GM10266 (cell line): Measurements from ENCODE around the gene BRD3OS.
A peak's percentile ranks its signal among the peaks of the same experiment; 100 is the strongest.
"Not testable (repeated sequence)": the region's sequence is repeated elsewhere in the genome, so short reads cannot be mapped to it uniquely, and the experiment has no call there.

Experiments used
- DNase-seq: peaks from one replicate; pipeline ENCODE4 v3.0.0; 2012; ENCODE audit errors: extremely low spot score
- CTCF ChIP-seq: IDR thresholded peaks from 2 replicates; pipeline ENCODE4 v1.5.1; 2012; ENCODE audit warnings: mild to moderate bottlenecking, low read depth; ENCODE audit not compliant: control insufficient read depth, insufficient read depth; ENCODE audit errors: missing control alignments

The BRD3OS gene

GRCh38 chr9:134069480-134070399 lies 44.5 kb downstream of the BRD3OS start:
- no peak for TF ChIP-seq CTCF
- DNase-seq, result peak; percentile 17

GRCh38 chr9:134071149-134071548 lies 45.9 kb downstream of the BRD3OS start:
- no peak for DNase-seq
- no peak for TF ChIP-seq CTCF

- not testable (repeated sequence) for DNase-seq
Observed at GRCh38 chr9:134072683-134073082, 47.4 kb downstream of the BRD3OS start.

- no peak for DNase-seq
Observed at GRCh38 chr9:134073500-134073899, 48.2 kb downstream of the BRD3OS start.

GRCh38 chr9:134075689-134076088 lies 50.4 kb downstream of the BRD3OS start:
- not testable (repeated sequence) for DNase-seq

More at GRCh38 chr9:134073500-134073899, 48.2 kb downstream of the BRD3OS start:
- no peak for TF ChIP-seq CTCF

GRCh38 chr9:134076644-134077043 lies 51.4 kb downstream of the BRD3OS start:
- no peak for DNase-seq
- TF ChIP-seq CTCF, result no peak
